HepG2 (cell line): Measurements from ENCODE around the gene MED23. TPM values are rescaled to one million over a fixed set of nuclear protein-coding genes. Genes with fewer than 3 reads are reported as not detected.
A peak's percentile ranks its signal among the peaks of the same experiment; 100 is the strongest.

Experiments
- FOXK1 ChIP-seq: sonication (generic); formaldehyde crosslinking; IDR thresholded peaks from 2 replicates; pipeline ENCODE4 v1.4.0; 2020; ENCODE audit warnings: low read depth, missing genetic modification reagents, borderline replicate concordance
- KDM5A ChIP-seq: fragments of 200-600 bp; sonication (generic); IDR thresholded peaks from 2 replicates; pipeline ENCODE4 v1.7.0; 2018; ENCODE audit warnings: antibody characterized with exemption, mild to moderate bottlenecking, low read length, borderline replicate concordance
- KLF11 ChIP-seq: IDR thresholded peaks from 2 replicates; pipeline ENCODE4 v1.6.1; 2016; ENCODE audit warnings: missing compliant biosample characterization
- NCOR1 ChIP-seq: fragments of 200-600 bp; sonication (generic); IDR thresholded peaks from 2 replicates; pipeline ENCODE4 v1.7.0; 2017; ENCODE audit warnings: antibody characterized with exemption, low read length, borderline replicate concordance
- NFKB2 ChIP-seq: sonication (generic); formaldehyde crosslinking; IDR thresholded peaks from 2 replicates; pipeline ENCODE4 v1.4.0; 2020; ENCODE audit warnings: missing genetic modification reagents, borderline replicate concordance
- SMAD9 ChIP-seq: sonication (generic); formaldehyde crosslinking; IDR thresholded peaks from 2 replicates; pipeline ENCODE4 v1.5.1; 2020; ENCODE audit warnings: mild to moderate bottlenecking, missing genetic modification reagents
- SMC3 ChIP-seq: IDR thresholded peaks from 2 replicates; pipeline ENCODE4 v1.6.1; 2011; ENCODE audit warnings: low read length, improper control_type of control experiment
- U2AF1 ChIP-seq: fragments of 200-400 bp; formaldehyde crosslinking; optimal IDR thresholded peaks from 2 replicates; pipeline ENCODE3; 2017; ENCODE audit warnings: mild to moderate bottlenecking, low read depth, low read length
- ZMYM3 ChIP-seq: sonication (generic); formaldehyde crosslinking; IDR thresholded peaks from 2 replicates; pipeline ENCODE4 v1.5.1; 2020; ENCODE audit warnings: mild to moderate bottlenecking, missing genetic modification reagents
- ZNF10 ChIP-seq: sonication (generic); formaldehyde crosslinking; IDR thresholded peaks from 2 replicates; pipeline ENCODE4 v1.4.0; 2020; ENCODE audit warnings: mild to moderate bottlenecking, low read depth, missing genetic modification reagents, borderline replicate concordance
- ZNF205 ChIP-seq: IDR thresholded peaks from 2 replicates; pipeline ENCODE4 v1.6.1; 2018; ENCODE audit warnings: missing biosample characterization, missing genetic modification reagents
- ZNF543 ChIP-seq: sonication (generic); formaldehyde crosslinking; IDR thresholded peaks from 2 replicates; pipeline ENCODE4 v1.4.0; 2020; ENCODE audit warnings: mild to moderate bottlenecking, missing genetic modification reagents
- ZNF556 ChIP-seq: sonication (generic); formaldehyde crosslinking; IDR thresholded peaks from 2 replicates; pipeline ENCODE4 v1.4.0; 2020; ENCODE audit warnings: mild to moderate bottlenecking, missing genetic modification reagents, borderline replicate concordance
- ZNF674 ChIP-seq: sonication (generic); formaldehyde crosslinking; IDR thresholded peaks from 2 replicates; pipeline ENCODE4 v1.5.0; 2020; ENCODE audit warnings: low read depth, mild to moderate bottlenecking, missing genetic modification reagents
- ZNF83 ChIP-seq: sonication (generic); formaldehyde crosslinking; IDR thresholded peaks from 2 replicates; pipeline ENCODE4 v1.4.0; 2020; ENCODE audit warnings: missing genetic modification reagents, mild to moderate bottlenecking, borderline replicate concordance
- ZNF850 ChIP-seq: sonication (generic); formaldehyde crosslinking; conservative IDR thresholded peaks from 2 replicates; pipeline ENCODE4 v1.9.0; 2021; ENCODE audit warnings: mild to moderate bottlenecking, missing genetic modification reagents
- ZSCAN31 ChIP-seq: sonication (generic); formaldehyde crosslinking; IDR thresholded peaks from 2 replicates; pipeline ENCODE4 v1.5.0; 2020; ENCODE audit warnings: low read depth, mild to moderate bottlenecking, missing genetic modification reagents
- ZZZ3 ChIP-seq: sonication (generic); formaldehyde crosslinking; IDR thresholded peaks from 2 replicates; pipeline ENCODE4 v1.4.0; 2020; ENCODE audit warnings: missing genetic modification reagents, mild to moderate bottlenecking, borderline replicate concordance
- polyA plus RNA-seq, 8 experiments: library from polyadenylated mRNA; depleted of rRNA in 3 of 8; stranded (reverse) in 7 of 8; unstranded in 1 of 8; fragments of >200 nt; fragmentation: Illumina TruSeq in 4 of 8; extraction: Trizol in 4 of 8; gene quantifications; 2 replicates each; pipeline versions ENCODE4 v1.2.1 to v1.2.3, GENCODE V29; 2011 to 2016; ENCODE audit warnings: low read depth in 4 of 8, missing spikeins in 1 of 8, mixed read lengths in 1 of 8; ENCODE audit not compliant: insufficient read depth in 1 of 8
- total RNA-seq, 5 experiments: library from RNA; depleted of rRNA; stranded (reverse); fragments of >200 nt; fragmentation: Illumina TruSeq; extraction: Trizol; gene quantifications; 2 replicates each; pipeline ENCODE4 v1.2.3, GENCODE V29; 2016; ENCODE audit warnings: low read depth in 1 of 5
- TF ChIP-seq, protein P1 (sequence below): sonication (generic); formaldehyde crosslinking; IDR thresholded peaks from 2 replicates; pipeline ENCODE4 v1.5.0; 2020; ENCODE audit warnings: mild to moderate bottlenecking, missing genetic modification reagents
- TF ChIP-seq, protein P2 (sequence below): sonication (generic); formaldehyde crosslinking; IDR thresholded peaks from 2 replicates; pipeline ENCODE4; 2020; ENCODE audit warnings: missing genetic modification reagents, mild to moderate bottlenecking, borderline replicate concordance
- TF ChIP-seq, protein P3 (sequence below): sonication (generic); formaldehyde crosslinking; IDR thresholded peaks from 2 replicates; pipeline ENCODE4 v1.8.1; 2023; ENCODE audit warnings: mild to moderate bottlenecking, moderate library complexity, missing genetic modification reagents
- TF ChIP-seq, protein P4 (sequence below): sonication (generic); formaldehyde crosslinking; IDR thresholded peaks from 2 replicates; pipeline ENCODE4 v1.5.0; 2020; ENCODE audit warnings: missing genetic modification reagents

MED23 gene
- total and polyA plus RNA-seq, 2 of the 13 experiments (the other 11 are each of a cell fraction or from before 2014, with no cell fraction given), result 34.9 to 50.5 TPM

GRCh38 chr6:131627724-131628682, at the start of gene MED23 (continued):
- TF ChIP-seq, protein P1, sequence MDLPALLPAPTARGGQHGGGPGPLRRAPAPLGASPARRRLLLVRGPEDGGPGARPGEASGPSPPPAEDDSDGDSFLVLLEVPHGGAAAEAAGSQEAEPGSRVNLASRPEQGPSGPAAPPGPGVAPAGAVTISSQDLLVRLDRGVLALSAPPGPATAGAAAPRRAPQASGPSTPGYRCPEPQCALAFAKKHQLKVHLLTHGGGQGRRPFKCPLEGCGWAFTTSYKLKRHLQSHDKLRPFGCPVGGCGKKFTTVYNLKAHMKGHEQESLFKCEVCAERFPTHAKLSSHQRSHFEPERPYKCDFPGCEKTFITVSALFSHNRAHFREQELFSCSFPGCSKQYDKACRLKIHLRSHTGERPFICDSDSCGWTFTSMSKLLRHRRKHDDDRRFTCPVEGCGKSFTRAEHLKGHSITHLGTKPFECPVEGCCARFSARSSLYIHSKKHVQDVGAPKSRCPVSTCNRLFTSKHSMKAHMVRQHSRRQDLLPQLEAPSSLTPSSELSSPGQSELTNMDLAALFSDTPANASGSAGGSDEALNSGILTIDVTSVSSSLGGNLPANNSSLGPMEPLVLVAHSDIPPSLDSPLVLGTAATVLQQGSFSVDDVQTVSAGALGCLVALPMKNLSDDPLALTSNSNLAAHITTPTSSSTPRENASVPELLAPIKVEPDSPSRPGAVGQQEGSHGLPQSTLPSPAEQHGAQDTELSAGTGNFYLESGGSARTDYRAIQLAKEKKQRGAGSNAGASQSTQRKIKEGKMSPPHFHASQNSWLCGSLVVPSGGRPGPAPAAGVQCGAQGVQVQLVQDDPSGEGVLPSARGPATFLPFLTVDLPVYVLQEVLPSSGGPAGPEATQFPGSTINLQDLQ (CRISPR knock-in tag), result peak; percentile 97
- TF ChIP-seq, protein P2, sequence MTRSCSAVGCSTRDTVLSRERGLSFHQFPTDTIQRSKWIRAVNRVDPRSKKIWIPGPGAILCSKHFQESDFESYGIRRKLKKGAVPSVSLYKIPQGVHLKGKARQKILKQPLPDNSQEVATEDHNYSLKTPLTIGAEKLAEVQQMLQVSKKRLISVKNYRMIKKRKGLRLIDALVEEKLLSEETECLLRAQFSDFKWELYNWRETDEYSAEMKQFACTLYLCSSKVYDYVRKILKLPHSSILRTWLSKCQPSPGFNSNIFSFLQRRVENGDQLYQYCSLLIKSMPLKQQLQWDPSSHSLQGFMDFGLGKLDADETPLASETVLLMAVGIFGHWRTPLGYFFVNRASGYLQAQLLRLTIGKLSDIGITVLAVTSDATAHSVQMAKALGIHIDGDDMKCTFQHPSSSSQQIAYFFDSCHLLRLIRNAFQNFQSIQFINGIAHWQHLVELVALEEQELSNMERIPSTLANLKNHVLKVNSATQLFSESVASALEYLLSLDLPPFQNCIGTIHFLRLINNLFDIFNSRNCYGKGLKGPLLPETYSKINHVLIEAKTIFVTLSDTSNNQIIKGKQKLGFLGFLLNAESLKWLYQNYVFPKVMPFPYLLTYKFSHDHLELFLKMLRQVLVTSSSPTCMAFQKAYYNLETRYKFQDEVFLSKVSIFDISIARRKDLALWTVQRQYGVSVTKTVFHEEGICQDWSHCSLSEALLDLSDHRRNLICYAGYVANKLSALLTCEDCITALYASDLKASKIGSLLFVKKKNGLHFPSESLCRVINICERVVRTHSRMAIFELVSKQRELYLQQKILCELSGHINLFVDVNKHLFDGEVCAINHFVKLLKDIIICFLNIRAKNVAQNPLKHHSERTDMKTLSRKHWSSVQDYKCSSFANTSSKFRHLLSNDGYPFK (CRISPR knock-in tag), result peak; percentile 99
- TF ChIP-seq KDM5A, result peak; percentile 98
- no peak for TF ChIP-seq ZNF10 (CRISPR knock-in tag)
- TF ChIP-seq NFKB2 (CRISPR knock-in tag), result peak; percentile 100; the same call in 1 of the 2 replicates
- TF ChIP-seq FOXK1, result peak; percentile 98
- TF ChIP-seq ZNF83 (CRISPR knock-in tag), result peak; percentile 99
- peak; percentile 98 for TF ChIP-seq U2AF1
- peak; percentile 97 for TF ChIP-seq ZMYM3 (CRISPR knock-in tag)
- TF ChIP-seq ZNF543, result peak; percentile 99
- TF ChIP-seq NCOR1, result peak; percentile 79; the same call in 1 of the 2 replicates
- TF ChIP-seq ZNF205 (CRISPR knock-in tag), result peak; percentile 98
- peak; percentile 100 for TF ChIP-seq ZNF556
- 0 out of 2 replicates have a peak, but pooled peaks have one; percentile 86 for TF ChIP-seq ZNF850
- TF ChIP-seq, protein P3, sequence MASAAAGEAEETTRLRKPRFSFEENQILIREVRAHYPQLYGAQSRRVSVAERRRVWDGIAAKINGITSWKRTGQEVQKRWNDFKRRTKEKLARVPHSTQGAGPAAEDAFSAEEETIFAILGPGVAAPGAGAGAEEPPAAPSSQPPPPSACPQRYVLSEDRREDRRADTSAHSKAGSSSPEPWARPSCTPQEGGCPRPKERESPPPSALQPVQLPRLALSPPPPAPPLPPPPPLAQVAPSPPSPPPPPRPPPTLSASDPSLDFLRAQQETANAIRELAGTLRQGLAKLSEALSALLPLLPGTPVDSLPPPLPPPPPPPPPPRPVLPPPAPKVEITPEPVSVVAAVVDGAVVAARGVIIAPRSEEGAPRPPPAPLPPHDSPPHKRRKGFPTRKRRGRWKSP (CRISPR knock-in tag), result peak; percentile 96
- TF ChIP-seq ZSCAN31 (CRISPR knock-in tag), result peak; percentile 99
- TF ChIP-seq ZNF674 (CRISPR knock-in tag), result no peak
- TF ChIP-seq, protein P4, sequence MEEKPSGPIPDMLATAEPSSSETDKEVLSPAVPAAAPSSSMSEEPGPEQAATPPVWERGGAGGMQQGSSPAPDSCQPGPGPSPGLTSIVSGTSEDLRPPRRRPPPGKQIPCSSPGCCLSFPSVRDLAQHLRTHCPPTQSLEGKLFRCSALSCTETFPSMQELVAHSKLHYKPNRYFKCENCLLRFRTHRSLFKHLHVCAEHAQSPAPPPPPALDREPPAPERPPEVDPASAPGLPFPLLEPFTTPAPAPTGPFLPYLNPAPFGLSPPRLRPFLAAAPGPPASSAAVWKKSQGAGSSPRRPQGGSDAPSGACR (CRISPR knock-in tag), result peak; percentile 100
- peak; percentile 65 for TF ChIP-seq SMC3
- peak; percentile 99 for TF ChIP-seq ZZZ3 (CRISPR knock-in tag)
- no peak for TF ChIP-seq SMAD9 (CRISPR knock-in tag)
- peak; percentile 99 for TF ChIP-seq KLF11 (CRISPR knock-in tag)
